Activated CD8-positive, alpha-beta memory T cell treated with anti-CD3 and anti-CD28 coated beads, Interleukin-2, amount 50 U/mL, for 1 hour (primary cell): ENCODE results near the gene MPV17.
"Not testable (repeated sequence)": the region's sequence is repeated elsewhere in the genome, so short reads cannot be mapped to it uniquely, and the experiment has no call there.

Source experiments
- DNase-seq: peaks from one replicate; pipeline ENCODE4 v3.0.0-alpha.2; 2020; ENCODE audit errors: extremely low read depth

MPV17 gene

GRCh38 chr2:27322766-27323595 is at the start of gene MPV17:
MPV17 (minus strand) TSS chr2:27323097; CDS start chr2:27322517, 580 bp downstream.
- peak; percentile 63 for DNase-seq

GRCh38 chr2:27370816-27371620 is 48.1 kb upstream of the MPV17 start:
- no peak for DNase-seq

GRCh38 chr2:27370026-27370815 is 47.3 kb upstream of the MPV17 start, which contains the start of the genes EIF2B4 and SNX17:
EIF2B4 (minus strand) TSS chr2:27370338; CDS start chr2:27370314, 24 bp downstream.
SNX17 (plus strand) TSS chr2:27370616; CDS start chr2:27370744, 128 bp downstream.
- peak; percentile 96 for DNase-seq

- DNase-seq = no peak
These were observed 46.7 kb upstream of the MPV17 start for GRCh38 chr2:27369471-27370025.

- no peak for DNase-seq
These were observed 41.0 kb upstream of the MPV17 start for GRCh38 chr2:27363933-27364332.

GRCh38 chr2:27362678-27363420 is 40.0 kb upstream of the MPV17 start:
- DNase-seq = no peak

GRCh38 chr2:27356382-27357181 is 33.7 kb upstream of the MPV17 start, which contains the start of gene GTF3C2:
GTF3C2 (minus strand) TSS chr2:27356764; CDS start chr2:27343554, 13,210 bp downstream.
- peak; percentile 87 for DNase-seq

GRCh38 chr2:27356056-27356381 is 33.1 kb upstream of the MPV17 start:
- no peak for DNase-seq

GRCh38 chr2:27354597-27354927 is 31.7 kb upstream of the MPV17 start:
- no peak for DNase-seq

GRCh38 chr2:27353762-27354596 is 31.1 kb upstream of the MPV17 start:
- no peak for DNase-seq

- not testable (repeated sequence) for DNase-seq
These were observed 30.5 kb upstream of the MPV17 start for GRCh38 chr2:27353386-27353761.

- no peak for DNase-seq
These were observed 29.1 kb upstream of the MPV17 start for GRCh38 chr2:27351802-27352598.

GRCh38 chr2:27350106-27350693 is 27.3 kb upstream of the MPV17 start:
- no peak for DNase-seq

- no peak for DNase-seq
These were observed 24.7 kb upstream of the MPV17 start for GRCh38 chr2:27347641-27348040.

GRCh38 chr2:27336173-27336572 is 13.3 kb upstream of the MPV17 start:
- no peak for DNase-seq

- no peak for DNase-seq
These were observed 12.4 kb upstream of the MPV17 start for GRCh38 chr2:27335311-27335710.

GRCh38 chr2:27324720-27325119 is 1.8 kb upstream of the MPV17 start:
- DNase-seq = no peak
